ENCODE data around the gene CLK3.
"Not testable (repeated sequence)": the region's sequence is repeated elsewhere in the genome, so short reads cannot be mapped to it uniquely, and the experiment has no call there.

Gene CLK3

GRCh38 chr15:74621936-74622335 lies 6.3 kb downstream of the CLK3 start:
- no peak for FAIRE-seq

GRCh38 chr15:74622758-74623157 lies 7.1 kb downstream of the CLK3 start:
- no peak for FAIRE-seq

- no peak for FAIRE-seq
These were observed 8.5 kb downstream of the CLK3 start for GRCh38 chr15:74624020-74624602.

GRCh38 chr15:74625693-74626092 lies 10.1 kb downstream of the CLK3 start:
- no peak for FAIRE-seq

GRCh38 chr15:74626336-74626735 lies 10.7 kb downstream of the CLK3 start:
- no peak for FAIRE-seq

GRCh38 chr15:74626752-74627692 lies 11.4 kb downstream of the CLK3 start:
- FAIRE-seq, result no peak

GRCh38 chr15:74627766-74628165 lies 12.1 kb downstream of the CLK3 start:
- FAIRE-seq, result no peak

GRCh38 chr15:74628199-74628598 lies 12.6 kb downstream of the CLK3 start:
- FAIRE-seq, result no peak

- FAIRE-seq, result no peak
These were observed 13.3 kb downstream of the CLK3 start for GRCh38 chr15:74628949-74629348.

- not testable (repeated sequence) for FAIRE-seq
These were observed 14.1 kb downstream of the CLK3 start for GRCh38 chr15:74629696-74630095.

- FAIRE-seq, result no peak
These were observed 14.8 kb downstream of the CLK3 start for GRCh38 chr15:74630284-74631086.

GRCh38 chr15:74631087-74631385 lies 15.4 kb downstream of the CLK3 start:
- no peak for FAIRE-seq

GRCh38 chr15:74631408-74631807 lies 15.8 kb downstream of the CLK3 start:
- no peak for FAIRE-seq

GRCh38 chr15:74631935-74632560 lies 16.4 kb downstream of the CLK3 start:
- FAIRE-seq, result no peak

GRCh38 chr15:74632601-74633000 lies 17.0 kb downstream of the CLK3 start:
- FAIRE-seq, result no peak

- no peak for FAIRE-seq
These were observed 18.1 kb downstream of the CLK3 start for GRCh38 chr15:74633781-74634180.

- no peak for FAIRE-seq
These were observed 19.6 kb downstream of the CLK3 start for GRCh38 chr15:74635228-74635627.

- no peak for FAIRE-seq
These were observed 21.3 kb downstream of the CLK3 start for GRCh38 chr15:74636984-74637383.

- FAIRE-seq, result no peak
These were observed 25.5 kb downstream of the CLK3 start for GRCh38 chr15:74641151-74641550.

- no peak for FAIRE-seq
These were observed 26.7 kb downstream of the CLK3 start for GRCh38 chr15:74642348-74642733.

GRCh38 chr15:74642734-74643664 lies 27.4 kb downstream of the CLK3 start:
- no peak for FAIRE-seq

GRCh38 chr15:74643665-74644204 lies 28.1 kb downstream of the CLK3 start:
- no peak for FAIRE-seq

Measured in islet of Langerhans (tissue), 1 donor.